22Rv1 (cell line): ENCODE data around the gene PIGS.

Experiments used
- H3K27ac ChIP-seq: fragments of 450-650 bp; 2 replicates; pipeline ENCODE4 v1.5.1; 2017
- CTCF ChIP-seq: fragments of 450-650 bp; IDR thresholded peaks from 2 replicates; pipeline ENCODE4 v1.5.1; 2017; ENCODE audit warnings: mild to moderate bottlenecking
- ZFX ChIP-seq: fragments of 450-650 bp; IDR thresholded peaks from 2 replicates; pipeline ENCODE4 v1.6.1; 2017; ENCODE audit warnings: antibody characterized with exemption, borderline replicate concordance

PIGS gene

GRCh38 chr17:28549236-28550132 lies 21.8 kb downstream of the PIGS start:
- TF ChIP-seq ZFX (no peak), CTCF (no peak)
- H3K27ac ChIP-seq, result no peak overlapping the region

GRCh38 chr17:28548417-28549130 lies 22.8 kb downstream of the PIGS start:
- TF ChIP-seq CTCF (peak; percentile 63), ZFX (no peak)
- no peak overlapping the region for H3K27ac ChIP-seq

GRCh38 chr17:28547623-28548416 lies 23.5 kb downstream of the PIGS start:
- H3K27ac ChIP-seq, result no peak overlapping the region
- TF ChIP-seq ZFX (no peak), CTCF (peak; percentile 96)

GRCh38 chr17:28547096-28547622 lies 24.2 kb downstream of the PIGS start:
- H3K27ac ChIP-seq, result no peak overlapping the region
- no peak for TF ChIP-seq CTCF
- TF ChIP-seq ZFX, result no peak

GRCh38 chr17:28545787-28546415 lies 25.4 kb downstream of the PIGS start:
- no peak overlapping the region for H3K27ac ChIP-seq
- TF ChIP-seq CTCF (no peak), ZFX (no peak)

GRCh38 chr17:28545141-28545503 lies 26.2 kb downstream of the PIGS start:
- TF ChIP-seq CTCF (no peak), ZFX (no peak)
- no peak overlapping the region for H3K27ac ChIP-seq
